Daoy (cell line): ENCODE results near the gene ZNF253. TPM values are rescaled to one million over a fixed set of nuclear protein-coding genes. Genes with fewer than 3 reads are reported as not detected.
A peak's percentile ranks its signal among the peaks of the same experiment; 100 is the strongest.
"Not testable (repeated sequence)": the region's sequence is repeated elsewhere in the genome, so short reads cannot be mapped to it uniquely, and the experiment has no call there.

Experiments used
- DNase-seq: peaks from one replicate; pipeline ENCODE4 v3.0.0-alpha.2; 2015; ENCODE audit warnings: low read depth
- total RNA-seq: library from RNA; depleted of rRNA; stranded (reverse); fragments of >200 nt; shearing (Covaris generic); gene quantifications from 2 replicates; pipeline ENCODE4 v1.2.3, GENCODE V29; 2014; rRNA removed

ZNF253 gene
- total RNA-seq, 1 experiment from 2014 or later = 3.9 TPM

DNA sequence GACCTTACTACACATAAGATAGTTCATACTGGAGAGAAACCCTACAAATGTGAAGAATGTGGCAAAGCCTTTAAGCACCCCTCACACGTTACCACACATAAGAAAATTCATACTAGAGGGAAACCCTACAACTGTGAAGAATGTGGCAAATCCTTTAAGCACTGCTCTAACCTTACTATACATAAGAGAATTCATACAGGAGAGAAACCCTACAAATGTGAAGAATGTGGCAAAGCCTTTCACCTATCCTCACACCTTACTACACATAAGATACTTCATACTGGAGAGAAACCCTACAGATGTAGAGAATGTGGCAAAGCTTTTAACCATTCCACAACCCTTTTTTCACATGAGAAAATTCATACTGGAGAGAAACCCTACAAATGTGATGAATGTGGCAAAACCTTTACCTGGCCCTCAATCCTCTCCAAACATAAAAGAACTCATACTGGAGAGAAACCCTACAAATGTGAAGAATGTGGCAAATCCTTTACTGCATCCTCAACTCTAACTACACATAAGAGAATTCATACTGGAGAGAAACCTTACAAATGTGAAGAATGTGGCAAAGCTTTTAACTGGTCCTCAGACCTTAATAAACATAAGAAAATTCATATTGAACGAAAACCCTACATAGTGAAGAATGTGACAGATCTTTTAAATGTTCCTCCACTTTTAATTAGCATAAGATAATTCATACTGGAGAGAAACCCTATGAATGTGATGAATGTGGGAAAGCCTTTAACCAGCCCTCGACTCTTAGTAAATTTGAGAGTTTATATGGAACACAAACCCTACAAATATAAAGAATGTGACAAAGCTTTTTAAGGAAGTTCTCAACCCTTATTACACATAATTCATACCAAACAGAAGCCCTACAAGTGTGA is 26.6 kb downstream of the ZNF253 start:
- DNase-seq = not testable (repeated sequence)

DNA sequence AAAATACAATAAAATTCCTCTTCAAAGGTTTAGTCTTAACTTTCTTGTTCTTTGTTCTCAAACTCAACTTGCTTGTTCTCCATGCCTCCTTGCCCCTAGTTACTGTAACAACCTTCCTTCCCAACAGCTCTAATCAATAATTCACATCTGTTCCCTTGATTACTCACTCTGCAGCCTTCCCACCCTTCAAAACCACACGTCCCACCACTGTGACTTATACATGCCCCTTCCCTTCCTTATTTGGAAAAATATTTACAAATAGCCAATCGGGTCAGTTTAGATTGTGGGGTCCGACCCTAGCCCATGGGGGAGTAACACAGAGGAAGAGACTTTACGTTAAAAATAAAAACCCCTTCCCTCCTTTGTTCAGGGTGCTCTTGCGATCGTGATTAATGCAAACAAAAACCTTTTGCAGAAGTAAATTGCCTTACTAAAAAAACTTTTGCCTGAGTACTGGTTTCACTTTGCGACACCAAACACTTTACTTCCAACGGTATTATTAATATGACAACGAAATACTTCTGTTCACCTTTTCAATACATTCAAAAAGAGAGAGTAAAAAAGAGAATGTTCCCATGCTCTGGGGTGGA is 34.6 kb downstream of the ZNF253 start:
- peak; percentile 75 for DNase-seq

- peak; percentile 97 for DNase-seq
These were observed 35.2 kb downstream of the ZNF253 start, which contains the start of gene ZNF93 for GRCh38 chr19:19900729-19901444. Gene ZNF93 (plus strand): TSS chr19:19900946. CDS start chr19:19901089, 143 bp downstream.

DNA sequence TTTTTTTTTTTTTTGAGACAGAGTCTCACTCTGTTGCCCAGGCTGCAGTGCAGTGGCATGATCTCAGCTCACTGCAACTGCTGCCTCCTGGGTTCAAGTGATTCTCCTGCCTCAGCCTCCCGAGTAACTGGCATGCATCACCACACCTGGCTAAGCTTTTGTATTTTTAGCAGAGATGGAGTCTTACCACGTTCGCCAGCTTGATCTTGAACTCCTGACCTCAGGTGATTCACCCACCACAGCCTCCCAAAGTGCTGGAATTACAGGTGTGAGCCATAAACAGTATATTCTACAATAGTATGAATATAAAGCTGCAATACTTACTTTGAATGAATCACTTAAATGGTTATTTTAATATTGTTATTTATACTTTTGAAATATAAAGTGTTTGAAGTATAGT is 41.9 kb downstream of the ZNF253 start:
- not testable (repeated sequence) for DNase-seq

GRCh38 chr19:19909654-19910053 is 44.0 kb downstream of the ZNF253 start:
- no peak for DNase-seq

DNA sequence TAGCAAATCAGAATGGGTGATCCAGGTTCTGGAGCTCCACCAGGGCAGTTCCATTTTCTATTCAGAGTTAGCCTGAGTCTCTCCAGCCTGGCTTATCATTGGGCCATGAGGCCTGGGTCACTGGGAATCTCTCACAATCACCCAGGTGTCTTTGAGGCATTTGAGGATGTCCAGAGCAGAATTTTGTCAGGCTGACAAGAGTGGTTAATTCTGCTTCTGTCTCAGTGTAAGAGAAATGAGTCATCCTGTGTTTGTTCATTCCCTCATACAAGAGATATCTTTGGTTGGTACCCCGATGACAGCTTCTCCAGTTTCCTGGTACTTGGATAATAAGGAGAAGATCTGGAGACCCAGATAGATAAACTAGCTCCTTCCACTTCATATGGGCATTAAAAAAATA is 45.5 kb downstream of the ZNF253 start:
- no peak for DNase-seq

DNA sequence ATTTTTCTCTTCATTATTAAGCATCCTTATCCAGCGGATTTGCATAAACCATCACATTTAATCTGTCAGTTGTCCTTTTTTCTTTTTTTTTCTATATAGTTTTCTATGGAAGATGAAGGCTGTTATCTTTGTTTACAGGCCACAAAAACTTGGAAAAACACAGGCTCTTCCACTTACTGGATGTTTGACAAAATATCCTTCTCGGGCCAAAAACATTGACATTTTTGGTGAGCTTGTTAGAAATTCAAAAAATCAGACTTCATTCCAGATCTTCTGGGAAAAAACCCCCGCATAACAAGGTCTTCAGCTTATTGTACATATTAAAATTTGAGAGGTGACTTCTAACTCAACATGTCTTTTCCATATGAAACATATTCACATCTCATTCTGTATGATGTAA is 48.9 kb downstream of the ZNF253 start:
- no peak for DNase-seq

DNA sequence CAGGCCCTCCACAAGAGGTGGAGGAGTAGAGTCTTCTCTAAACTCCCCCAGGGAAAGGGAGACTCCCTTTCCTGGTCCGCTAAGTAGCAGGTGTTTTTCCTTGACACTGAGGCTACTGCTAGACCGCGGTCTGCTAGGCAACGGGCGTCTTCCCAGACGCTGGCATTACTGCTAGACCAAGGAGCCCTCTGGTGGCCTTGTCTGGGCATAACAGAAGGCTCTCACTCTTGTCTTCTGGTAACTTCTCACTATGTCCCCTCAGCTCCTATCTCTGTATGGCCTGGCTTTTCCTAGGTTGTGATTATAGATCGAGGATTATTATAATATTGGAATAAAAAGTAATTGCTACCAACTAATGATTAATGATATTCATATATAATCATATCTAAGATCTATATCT is 64.7 kb downstream of the ZNF253 start:
- DNase-seq = peak; percentile 6

- not testable (repeated sequence) for DNase-seq
These were observed 68.0 kb downstream of the ZNF253 start for GRCh38 chr19:19933432-19934314.

GRCh38 chr19:19937403-19937802 is 71.7 kb downstream of the ZNF253 start:
- no peak for DNase-seq

GRCh38 chr19:19938449-19938848 is 72.8 kb downstream of the ZNF253 start:
- no peak for DNase-seq

DNA sequence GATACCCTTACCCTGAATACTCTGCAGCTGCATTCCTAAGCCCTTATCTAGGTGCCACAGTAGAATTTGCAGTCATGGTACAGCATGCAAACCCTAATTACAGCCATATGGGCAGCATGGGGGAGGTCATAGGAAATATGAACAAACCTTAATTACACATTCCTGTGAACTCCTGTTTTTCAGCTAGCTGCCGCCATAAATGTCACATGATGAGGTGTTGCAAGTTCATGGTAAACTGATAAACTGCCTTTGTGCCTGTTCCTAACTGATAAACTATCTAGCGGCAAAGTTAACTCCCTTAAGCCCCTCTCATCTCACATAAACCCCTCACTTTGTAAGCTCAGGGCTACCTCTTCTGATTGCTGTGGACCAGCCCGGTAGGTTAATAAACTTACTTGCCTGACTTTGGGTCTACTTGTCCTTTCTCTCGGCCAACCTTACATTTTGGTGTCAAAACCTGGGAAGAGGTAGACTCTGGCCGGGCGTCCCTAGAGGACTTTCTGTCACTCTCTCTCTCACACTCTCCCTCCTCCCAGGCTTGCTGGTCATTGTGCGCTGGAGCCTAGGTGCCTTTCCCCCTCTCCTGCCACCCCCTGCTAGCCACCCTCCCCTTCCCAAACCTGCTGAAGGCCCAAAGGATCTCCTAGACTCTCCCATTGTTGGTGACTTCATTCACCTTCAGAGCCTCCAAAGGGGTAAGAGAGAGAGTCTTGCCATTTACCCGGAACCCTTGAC is 78.3 kb downstream of the ZNF253 start:
- DNase-seq = no peak

Other genes starting within 250 kb of the ZNF253 start
- gene PBX4, start 247.2 kb upstream of the ZNF253 start, total RNA-seq = 0.42 and 1.9 TPM in 2 replicates
- gene LPAR2, start 237.7 kb upstream of the ZNF253 start, total RNA-seq = 1.2 and 3.0 TPM in 2 replicates
- 2.2 and 7.1 TPM in 2 replicates for gene GMIP, start 222.2 kb upstream of the ZNF253 start, total RNA-seq
- 152 and 173 TPM in 2 replicates for gene ATP13A1, start 202.2 kb upstream of the ZNF253 start, total RNA-seq
- gene ZNF101, start 197.0 kb upstream of the ZNF253 start, total RNA-seq = 11.0 and 12.4 TPM in 2 replicates
- 2.9 and 5.4 TPM in 2 replicates for gene ZNF14, start 132.8 kb upstream of the ZNF253 start, total RNA-seq
- gene ZNF506, start 44.1 kb upstream of the ZNF253 start, total RNA-seq = 18.5 and 18.6 TPM in 2 replicates
- gene ZNF93, start 35.1 kb downstream of the ZNF253 start, total RNA-seq = 29.1 and 33.4 TPM in 2 replicates
- 4.7 and 26.5 TPM in 2 replicates for gene ZNF682, start 173.6 kb downstream of the ZNF253 start, total RNA-seq
- gene ZNF90, start 212.1 kb downstream of the ZNF253 start, total RNA-seq = 2.1 and 2.4 TPM in 2 replicates